Neural cell (in vitro differentiated cells): ENCODE data around the gene SPTLC2.

Experiments
- EP300 ChIP-seq: fragments of 450-650 bp; conservative IDR thresholded peaks from 2 replicates; pipeline ENCODE4 v1.6.1; 2014; ENCODE audit warnings: antibody characterized with exemption, mild to moderate bottlenecking, moderate library complexity; ENCODE audit not compliant: poor library complexity, severe bottlenecking
- EZH2 ChIP-seq: fragments of 200-600, 300-800 bp; shearing (Covaris generic), sonication (generic); IDR thresholded peaks from 2 replicates; pipeline ENCODE4 v1.6.1; 2014; ENCODE audit warnings: antibody characterized with exemption, low read length, borderline replicate concordance, mild to moderate bottlenecking; ENCODE audit not compliant: insufficient read depth, poor library complexity, severe bottlenecking
- POLR2AphosphoS5 ChIP-seq: IDR thresholded peaks from 2 replicates; pipeline ENCODE4 v1.6.1; 2012
- RAD21 ChIP-seq: fragments of 450-650 bp; conservative IDR thresholded peaks from 2 replicates; pipeline ENCODE4 v1.6.1; 2014; ENCODE audit warnings: antibody characterized with exemption, mild to moderate bottlenecking, moderate library complexity
- TAF1 ChIP-seq: IDR thresholded peaks from 2 replicates; pipeline ENCODE4 v1.6.1; 2012; ENCODE audit warnings: low read depth
- TF ChIP-seq, protein P1 (sequence below): fragments of 450-650 bp; IDR thresholded peaks from 2 replicates; pipeline ENCODE4 v1.5.1; 2014; ENCODE audit warnings: antibody characterized with exemption, mild to moderate bottlenecking, moderate library complexity; ENCODE audit not compliant: poor library complexity, severe bottlenecking
- TF ChIP-seq, protein P2 (sequence below): IDR thresholded peaks from 2 replicates; pipeline ENCODE4 v1.6.1; 2012; ENCODE audit warnings: borderline replicate concordance

DNA sequence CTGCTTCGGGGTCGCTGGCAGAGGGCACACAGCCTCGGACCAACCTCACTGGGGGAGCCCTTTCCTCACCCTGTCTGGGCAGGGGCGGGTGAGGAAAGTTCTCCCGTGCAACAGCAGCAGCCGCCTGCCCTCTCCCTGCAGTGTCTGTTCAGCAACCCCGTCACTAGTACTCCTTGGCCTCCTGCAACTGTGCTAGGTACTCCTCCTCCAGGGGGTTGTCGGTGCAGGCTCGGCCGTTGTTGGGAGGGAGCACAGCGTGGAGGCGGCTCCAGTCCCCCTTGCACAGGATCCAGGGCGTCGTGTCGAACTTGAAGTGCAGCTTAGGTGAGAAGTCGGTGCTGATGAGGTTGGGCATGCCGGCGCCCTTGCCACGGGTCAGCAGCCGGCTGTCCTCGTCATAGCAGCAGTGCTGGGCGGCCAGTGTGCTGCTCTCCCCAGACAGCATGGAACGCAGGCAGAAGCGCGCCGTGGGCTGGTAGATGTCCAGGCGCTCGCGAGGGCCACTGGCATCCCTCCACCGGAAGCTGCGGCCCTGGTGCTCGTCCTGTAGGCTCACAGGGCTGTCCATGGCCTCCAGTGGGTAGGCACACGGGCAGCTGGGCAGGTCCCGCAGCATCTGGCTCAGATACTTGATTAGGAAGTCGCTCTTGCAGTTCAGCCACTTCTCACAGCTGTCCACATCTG, 140.9 kb downstream of the SPTLC2 start:
- TF ChIP-seq, protein P1, sequence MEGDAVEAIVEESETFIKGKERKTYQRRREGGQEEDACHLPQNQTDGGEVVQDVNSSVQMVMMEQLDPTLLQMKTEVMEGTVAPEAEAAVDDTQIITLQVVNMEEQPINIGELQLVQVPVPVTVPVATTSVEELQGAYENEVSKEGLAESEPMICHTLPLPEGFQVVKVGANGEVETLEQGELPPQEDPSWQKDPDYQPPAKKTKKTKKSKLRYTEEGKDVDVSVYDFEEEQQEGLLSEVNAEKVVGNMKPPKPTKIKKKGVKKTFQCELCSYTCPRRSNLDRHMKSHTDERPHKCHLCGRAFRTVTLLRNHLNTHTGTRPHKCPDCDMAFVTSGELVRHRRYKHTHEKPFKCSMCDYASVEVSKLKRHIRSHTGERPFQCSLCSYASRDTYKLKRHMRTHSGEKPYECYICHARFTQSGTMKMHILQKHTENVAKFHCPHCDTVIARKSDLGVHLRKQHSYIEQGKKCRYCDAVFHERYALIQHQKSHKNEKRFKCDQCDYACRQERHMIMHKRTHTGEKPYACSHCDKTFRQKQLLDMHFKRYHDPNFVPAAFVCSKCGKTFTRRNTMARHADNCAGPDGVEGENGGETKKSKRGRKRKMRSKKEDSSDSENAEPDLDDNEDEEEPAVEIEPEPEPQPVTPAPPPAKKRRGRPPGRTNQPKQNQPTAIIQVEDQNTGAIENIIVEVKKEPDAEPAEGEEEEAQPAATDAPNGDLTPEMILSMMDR = no peak
- TF ChIP-seq EZH2 (no peak), TAF1 (no peak), POLR2AphosphoS5 (no peak), RAD21 (no peak), EP300 (no peak)
- TF ChIP-seq, protein P2, sequence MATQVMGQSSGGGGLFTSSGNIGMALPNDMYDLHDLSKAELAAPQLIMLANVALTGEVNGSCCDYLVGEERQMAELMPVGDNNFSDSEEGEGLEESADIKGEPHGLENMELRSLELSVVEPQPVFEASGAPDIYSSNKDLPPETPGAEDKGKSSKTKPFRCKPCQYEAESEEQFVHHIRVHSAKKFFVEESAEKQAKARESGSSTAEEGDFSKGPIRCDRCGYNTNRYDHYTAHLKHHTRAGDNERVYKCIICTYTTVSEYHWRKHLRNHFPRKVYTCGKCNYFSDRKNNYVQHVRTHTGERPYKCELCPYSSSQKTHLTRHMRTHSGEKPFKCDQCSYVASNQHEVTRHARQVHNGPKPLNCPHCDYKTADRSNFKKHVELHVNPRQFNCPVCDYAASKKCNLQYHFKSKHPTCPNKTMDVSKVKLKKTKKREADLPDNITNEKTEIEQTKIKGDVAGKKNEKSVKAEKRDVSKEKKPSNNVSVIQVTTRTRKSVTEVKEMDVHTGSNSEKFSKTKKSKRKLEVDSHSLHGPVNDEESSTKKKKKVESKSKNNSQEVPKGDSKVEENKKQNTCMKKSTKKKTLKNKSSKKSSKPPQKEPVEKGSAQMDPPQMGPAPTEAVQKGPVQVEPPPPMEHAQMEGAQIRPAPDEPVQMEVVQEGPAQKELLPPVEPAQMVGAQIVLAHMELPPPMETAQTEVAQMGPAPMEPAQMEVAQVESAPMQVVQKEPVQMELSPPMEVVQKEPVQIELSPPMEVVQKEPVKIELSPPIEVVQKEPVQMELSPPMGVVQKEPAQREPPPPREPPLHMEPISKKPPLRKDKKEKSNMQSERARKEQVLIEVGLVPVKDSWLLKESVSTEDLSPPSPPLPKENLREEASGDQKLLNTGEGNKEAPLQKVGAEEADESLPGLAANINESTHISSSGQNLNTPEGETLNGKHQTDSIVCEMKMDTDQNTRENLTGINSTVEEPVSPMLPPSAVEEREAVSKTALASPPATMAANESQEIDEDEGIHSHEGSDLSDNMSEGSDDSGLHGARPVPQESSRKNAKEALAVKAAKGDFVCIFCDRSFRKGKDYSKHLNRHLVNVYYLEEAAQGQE = no peak
